DND-41 (cell line): ENCODE results near the gene GPATCH2L.

Experiments used
- ATAC-seq: fragments of 200-7000 bp; cut with Tn5 transposase; 3 replicates; pipeline ENCODE4 v1.9.1; 2021; ENCODE audit warnings: low read depth; ENCODE audit not compliant: insufficient read depth
- DNase-seq: peaks from one replicate; pipeline ENCODE4 v3.0.0-alpha.2; 2020
- H2AFZ ChIP-seq: 2 replicates; pipeline ENCODE4 v1.6.0; 2012; ENCODE audit warnings: low read depth, low read length
- H3K27ac ChIP-seq: 2 replicates; pipeline ENCODE4 v1.5.1; 2012; ENCODE audit warnings: low read length, inconsistent platforms
- H3K27me3 ChIP-seq: fragments of 200-600 bp; sonication (generic); 2 replicates; pipeline ENCODE4 v1.6.0; 2012; ENCODE audit warnings: low read length, mild to moderate bottlenecking, inconsistent platforms; ENCODE audit not compliant: insufficient read depth, poor library complexity
- H3K36me3 ChIP-seq: 2 replicates; pipeline ENCODE4 v1.5.1; 2012; ENCODE audit warnings: low read length, inconsistent platforms; ENCODE audit not compliant: insufficient read depth
- H3K4me1 ChIP-seq: 2 replicates; pipeline ENCODE4 v1.5.1; 2012; ENCODE audit warnings: mild to moderate bottlenecking, low read length; ENCODE audit not compliant: insufficient read depth
- H3K4me2 ChIP-seq: 2 replicates; pipeline ENCODE4 v1.6.0; 2012; ENCODE audit warnings: mild to moderate bottlenecking, moderate library complexity, low read length, inconsistent platforms; ENCODE audit not compliant: insufficient read depth
- H3K4me3 ChIP-seq, 2 experiments: fragments of 200-600 bp in 1 of 2; shearing (Covaris generic) in 1 of 2; 2 replicates each; pipeline ENCODE4 v1.5.1; 2012 to 2016; ENCODE audit warnings: inconsistent platforms in 2 of 2, low read length in 2 of 2, mild to moderate bottlenecking in 2 of 2, low read depth in 1 of 2, moderate library complexity in 1 of 2
- H3K79me2 ChIP-seq: 2 replicates; pipeline ENCODE4 v1.6.0; 2012; ENCODE audit warnings: low read length, inconsistent platforms; ENCODE audit not compliant: insufficient read depth
- H3K9ac ChIP-seq: 2 replicates; pipeline ENCODE4 v1.6.0; 2012; ENCODE audit warnings: low read depth, mild to moderate bottlenecking, inconsistent platforms, low read length, moderate library complexity
- H3K9me3 ChIP-seq: 2 replicates; pipeline ENCODE4 v1.5.1; 2012; ENCODE audit warnings: low read length, moderate library complexity, mild to moderate bottlenecking, inconsistent platforms; ENCODE audit not compliant: insufficient read depth, severe bottlenecking
- H4K20me1 ChIP-seq: 2 replicates; pipeline ENCODE4 v1.6.0; 2012; ENCODE audit warnings: low read length; ENCODE audit not compliant: insufficient read depth
- EZH2 ChIP-seq: IDR thresholded peaks from 3 replicates; pipeline ENCODE4 v1.6.1; 2012; ENCODE audit warnings: borderline replicate concordance, low read depth, mild to moderate bottlenecking, moderate library complexity, low read length, inconsistent platforms; ENCODE audit not compliant: severe bottlenecking
- TF ChIP-seq, protein P1 (sequence below): IDR thresholded peaks from 2 replicates; pipeline ENCODE4 v1.5.1; 2012; ENCODE audit warnings: borderline replicate concordance, low read length, moderate library complexity, mild to moderate bottlenecking; ENCODE audit not compliant: poor library complexity, severe bottlenecking; ENCODE audit errors: extremely low read depth

The GPATCH2L gene

DNA sequence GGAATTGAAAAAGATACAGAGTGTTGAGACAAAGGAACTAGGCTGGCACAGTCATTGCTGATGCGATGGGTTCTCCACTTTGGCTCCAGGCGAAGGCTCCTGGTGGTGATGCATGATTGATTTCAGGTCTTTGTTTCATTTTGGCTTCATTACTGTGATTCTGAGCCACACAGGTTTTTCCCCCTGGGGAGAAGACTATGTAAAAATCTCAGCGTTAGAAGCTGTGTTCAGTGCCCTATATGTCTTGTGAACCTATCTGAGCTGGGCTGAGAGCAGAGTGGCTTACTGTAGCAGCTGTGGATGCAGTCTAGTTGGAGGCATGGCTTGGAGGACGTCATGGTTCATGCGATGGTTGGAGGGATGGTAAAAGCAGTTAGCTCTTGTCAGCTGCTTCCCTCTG, 54.0 kb downstream of the GPATCH2L start:
- TF ChIP-seq EZH2, result no peak
- TF ChIP-seq, protein P1, sequence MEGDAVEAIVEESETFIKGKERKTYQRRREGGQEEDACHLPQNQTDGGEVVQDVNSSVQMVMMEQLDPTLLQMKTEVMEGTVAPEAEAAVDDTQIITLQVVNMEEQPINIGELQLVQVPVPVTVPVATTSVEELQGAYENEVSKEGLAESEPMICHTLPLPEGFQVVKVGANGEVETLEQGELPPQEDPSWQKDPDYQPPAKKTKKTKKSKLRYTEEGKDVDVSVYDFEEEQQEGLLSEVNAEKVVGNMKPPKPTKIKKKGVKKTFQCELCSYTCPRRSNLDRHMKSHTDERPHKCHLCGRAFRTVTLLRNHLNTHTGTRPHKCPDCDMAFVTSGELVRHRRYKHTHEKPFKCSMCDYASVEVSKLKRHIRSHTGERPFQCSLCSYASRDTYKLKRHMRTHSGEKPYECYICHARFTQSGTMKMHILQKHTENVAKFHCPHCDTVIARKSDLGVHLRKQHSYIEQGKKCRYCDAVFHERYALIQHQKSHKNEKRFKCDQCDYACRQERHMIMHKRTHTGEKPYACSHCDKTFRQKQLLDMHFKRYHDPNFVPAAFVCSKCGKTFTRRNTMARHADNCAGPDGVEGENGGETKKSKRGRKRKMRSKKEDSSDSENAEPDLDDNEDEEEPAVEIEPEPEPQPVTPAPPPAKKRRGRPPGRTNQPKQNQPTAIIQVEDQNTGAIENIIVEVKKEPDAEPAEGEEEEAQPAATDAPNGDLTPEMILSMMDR, result no peak
- Histone ChIP-seq H3K27ac (no peak overlapping the region), H3K4me3 (no peak overlapping the region), H3K4me1 (no peaks in the 10 kb centered on the region), H4K20me1 (no peaks in the 10 kb centered on the region), H3K27me3 (no peaks in the 10 kb centered on the region), H2AFZ (no peak overlapping the region), H3K79me2 (no peaks in the 10 kb centered on the region), H3K9ac (no peak overlapping the region), H3K36me3 (peaks cover 36% of the 10 kb centered on the region), H3K9me3 (no peaks in the 10 kb centered on the region), H3K4me2 (no peak overlapping the region)
- ATAC-seq (no peak), DNase-seq (no peak)

DNA sequence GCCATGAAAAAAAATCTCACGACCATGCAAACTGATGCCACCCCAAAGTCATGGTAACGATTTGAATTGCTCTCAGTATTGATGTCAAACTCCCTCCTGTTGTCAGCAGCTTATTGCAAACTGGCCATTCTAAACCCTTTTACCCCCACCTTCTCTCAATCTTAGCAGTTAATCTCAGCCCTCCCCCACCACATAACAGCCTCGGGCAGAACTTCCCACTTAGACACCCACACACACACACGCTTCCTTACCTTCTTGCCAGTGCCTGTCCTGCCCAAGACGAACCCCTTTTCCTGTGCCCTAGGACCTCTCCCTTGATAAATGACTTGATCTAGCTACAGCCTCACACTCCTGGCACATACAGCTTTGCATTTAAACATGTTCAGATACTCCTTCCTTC, 56.6 kb downstream of the GPATCH2L start:
- Histone ChIP-seq H3K79me2 (no peaks in the 10 kb centered on the region), H3K4me1 (no peaks in the 10 kb centered on the region), H3K27me3 (no peaks in the 10 kb centered on the region), H3K36me3 (peaks cover 17% of the 10 kb centered on the region; the same call in 1 of the 2 replicates), H3K4me3 (no peak overlapping the region), H2AFZ (no peak overlapping the region), H3K27ac (no peak overlapping the region), H3K9me3 (no peaks in the 10 kb centered on the region), H3K4me2 (no peak overlapping the region), H4K20me1 (no peaks in the 10 kb centered on the region), H3K9ac (no peak overlapping the region)
- DNase-seq, result no peak
- no peak for ATAC-seq
- no peak for TF ChIP-seq EZH2
- TF ChIP-seq, protein P1, result no peak

DNA sequence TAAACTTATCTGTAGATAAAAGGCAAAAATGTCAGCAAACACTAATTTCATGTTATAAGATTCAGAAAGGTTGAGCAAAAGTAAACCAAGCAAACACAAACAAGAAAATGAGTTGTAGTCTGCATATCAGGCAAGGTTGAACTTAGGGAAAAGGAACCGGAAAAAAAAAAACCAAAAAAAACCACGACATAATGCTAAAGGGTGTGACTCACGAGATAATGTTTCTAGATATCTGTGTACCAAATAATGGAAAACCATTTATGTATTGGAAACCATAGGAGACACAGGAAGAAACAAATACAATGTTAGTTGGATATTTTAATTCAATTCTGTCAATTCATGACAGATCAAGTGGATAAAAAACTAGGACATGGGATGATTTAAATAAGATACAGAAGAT, 60.5 kb downstream of the GPATCH2L start:
- Histone ChIP-seq H3K4me3 (no peak overlapping the region), H3K9ac (no peak overlapping the region), H3K36me3 (0 out of 2 replicates have a peak, but pooled peaks cover 7% of the 10 kb centered on the region), H3K27ac (no peak overlapping the region), H3K4me2 (no peak overlapping the region), H3K79me2 (no peaks in the 10 kb centered on the region), H3K27me3 (no peaks in the 10 kb centered on the region), H4K20me1 (no peaks in the 10 kb centered on the region), H2AFZ (no peak overlapping the region), H3K4me1 (no peaks in the 10 kb centered on the region), H3K9me3 (no peaks in the 10 kb centered on the region)
- ATAC-seq, result no peak
- no peak for DNase-seq
- TF ChIP-seq EZH2, result no peak
- TF ChIP-seq, protein P1, result no peak

DNA sequence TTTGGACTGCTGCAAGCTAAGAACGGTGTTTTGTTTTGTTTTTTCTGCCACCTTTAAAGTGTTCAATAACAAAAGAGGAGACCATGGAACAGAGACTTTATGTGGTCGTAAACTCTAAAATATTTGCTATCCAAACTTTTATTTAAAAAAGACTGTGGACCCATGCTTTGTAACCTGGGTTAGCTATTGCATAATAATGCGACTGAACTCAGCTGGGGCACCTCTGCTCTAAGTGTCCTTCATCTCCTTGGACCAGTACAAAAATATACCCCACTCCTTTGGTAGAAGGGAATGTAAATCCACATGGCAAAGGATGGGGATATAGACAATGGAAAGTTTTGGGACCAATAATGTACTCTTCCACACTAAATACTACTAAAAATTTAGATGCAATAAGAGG, 65.5 kb downstream of the GPATCH2L start:
- DNase-seq (no peak), ATAC-seq (no peak)
- Histone ChIP-seq H4K20me1 (no peaks in the 10 kb centered on the region), H3K4me3 (no peak overlapping the region), H3K36me3 (no peaks in the 10 kb centered on the region), H3K79me2 (no peaks in the 10 kb centered on the region), H3K4me1 (no peaks in the 10 kb centered on the region), H3K4me2 (no peak overlapping the region), H3K9ac (no peak overlapping the region), H2AFZ (no peak overlapping the region), H3K27ac (no peak overlapping the region), H3K9me3 (no peaks in the 10 kb centered on the region), H3K27me3 (no peaks in the 10 kb centered on the region)
- no peak for TF ChIP-seq EZH2
- TF ChIP-seq, protein P1, result no peak
